ENCODE results near the gene MAPK8. TPM values are rescaled to one million over a fixed set of nuclear protein-coding genes. Genes with fewer than 3 reads are reported as not detected.

Gene MAPK8
- total RNA-seq, 1 donor, result 92.8 TPM

GRCh38 chr10:48446785-48447184, 140.3 kb downstream of the MAPK8 start:
- Histone ChIP-seq H3K4me1 (ENCODE audit: insufficient read depth, low read length) (no peaks in the 10 kb centered on the region), H3K4me3 (ENCODE audit: low read length) (no peak overlapping the region), H3K9me3 (ENCODE audit: low read depth, low read length) (no peaks in the 10 kb centered on the region), H3K27me3 (ENCODE audit: insufficient read depth, low read length) (no peaks in the 10 kb centered on the region)

DNA sequence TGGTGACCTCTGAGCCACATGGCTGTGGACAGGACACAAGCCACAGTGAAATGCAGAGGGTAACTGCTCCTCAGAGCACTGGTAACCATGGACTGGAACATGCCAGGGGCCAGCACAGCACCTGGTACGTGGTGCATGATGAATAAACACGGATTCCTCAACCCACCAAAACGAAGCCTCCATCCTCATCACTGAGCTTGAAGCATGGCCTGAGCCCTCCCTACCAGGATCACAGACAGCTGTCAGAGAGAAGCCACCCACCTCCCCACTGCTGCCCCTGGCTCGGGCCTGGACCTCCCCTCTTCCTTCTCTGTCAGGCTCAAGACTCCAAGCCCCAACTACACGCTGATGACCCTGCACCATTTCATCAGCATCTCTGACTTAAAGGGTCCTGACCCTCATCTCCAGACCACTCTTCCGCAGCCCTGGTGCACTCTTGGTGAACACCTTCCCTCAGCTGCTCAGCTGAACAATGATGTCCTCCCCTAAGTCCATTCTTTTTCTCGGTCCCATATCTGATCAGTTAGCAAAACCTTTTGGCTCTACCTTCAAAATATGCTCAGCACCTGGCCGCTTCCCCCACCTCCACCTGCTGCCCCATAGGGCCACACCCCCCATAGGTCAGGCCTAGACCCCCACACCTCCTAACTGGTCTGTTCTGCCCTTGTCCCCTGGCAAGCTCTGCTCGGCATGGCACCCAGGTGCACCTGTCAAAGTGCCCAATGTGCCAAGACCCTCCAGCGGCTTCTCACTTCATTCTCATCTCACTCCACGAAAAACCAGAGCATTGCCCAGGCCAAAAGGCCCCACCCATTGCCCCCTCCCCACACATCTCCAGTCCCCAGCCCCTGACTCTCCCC, 141.1 kb downstream of the MAPK8 start:
- Histone ChIP-seq H3K9me3 (ENCODE audit: low read depth, low read length) (no peaks in the 10 kb centered on the region), H3K27me3 (ENCODE audit: insufficient read depth, low read length) (no peaks in the 10 kb centered on the region), H3K4me3 (ENCODE audit: low read length) (no peak overlapping the region), H3K4me1 (ENCODE audit: insufficient read depth, low read length) (no peaks in the 10 kb centered on the region)

DNA sequence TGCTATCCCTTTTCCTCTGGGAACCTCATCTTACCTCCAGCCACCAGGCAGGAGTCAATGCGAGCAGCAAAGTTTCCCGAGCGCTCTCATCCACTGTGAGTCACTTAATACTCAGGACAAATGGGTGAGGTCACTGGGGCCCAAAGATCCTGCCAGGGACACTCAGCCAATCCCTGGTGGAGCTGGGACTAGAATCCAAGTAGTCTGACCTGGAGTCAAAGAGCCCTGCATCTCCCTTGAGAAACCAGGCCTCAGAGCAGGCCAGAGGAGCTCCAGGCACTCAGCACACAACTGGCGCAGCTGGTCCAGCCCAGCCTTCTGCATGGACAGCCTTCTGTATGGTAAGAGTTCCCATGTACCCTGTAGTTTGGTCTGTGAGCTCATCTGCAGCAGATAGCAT, 142.3 kb downstream of the MAPK8 start:
- Histone ChIP-seq H3K27me3 (ENCODE audit: insufficient read depth, low read length) (no peaks in the 10 kb centered on the region), H3K9me3 (ENCODE audit: low read depth, low read length) (no peaks in the 10 kb centered on the region)

GRCh38 chr10:48449501-48450232, 143.2 kb downstream of the MAPK8 start:
- H3K4me1 ChIP-seq (ENCODE audit: insufficient read depth, low read length), result no peaks in the 10 kb centered on the region
- no peak overlapping the region for H3K4me3 ChIP-seq (ENCODE audit: low read length)
- H3K27me3 ChIP-seq (ENCODE audit: insufficient read depth, low read length), result no peaks in the 10 kb centered on the region
- no peaks in the 10 kb centered on the region for H3K9me3 ChIP-seq (ENCODE audit: low read depth, low read length)

More for the DNA sequence above, 142.3 kb downstream of the MAPK8 start:
- no peak overlapping the region for H3K4me3 ChIP-seq (ENCODE audit: low read length)
- no peaks in the 10 kb centered on the region for H3K4me1 ChIP-seq (ENCODE audit: insufficient read depth, low read length)

DNA sequence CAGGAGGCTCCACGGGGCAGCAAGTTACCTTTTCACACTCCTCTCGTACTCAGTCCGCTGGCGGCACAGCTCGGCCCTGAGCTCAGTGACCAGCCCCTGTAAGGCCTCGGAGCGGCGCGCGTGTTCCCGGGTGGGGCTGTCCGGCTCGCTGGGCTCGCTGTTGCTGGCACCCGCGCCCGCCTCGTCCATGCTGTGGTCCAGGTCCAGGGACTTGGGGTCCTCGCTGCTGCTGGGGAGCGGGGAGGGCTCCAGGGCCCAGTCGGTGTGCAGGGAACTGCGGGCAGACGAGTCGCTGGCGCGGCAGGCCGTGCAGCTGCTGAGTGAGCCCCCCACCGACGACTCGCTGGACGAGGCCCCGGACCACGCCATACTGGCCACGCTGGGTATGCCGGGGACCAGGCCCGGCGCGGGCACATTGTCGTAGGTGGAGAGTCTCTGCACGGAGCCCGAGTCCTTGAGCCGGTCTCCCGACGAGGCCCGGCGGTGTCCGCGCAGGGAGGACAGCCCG, 143.8 kb downstream of the MAPK8 start:
- Histone ChIP-seq H3K4me1 (ENCODE audit: insufficient read depth, low read length) (no peaks in the 10 kb centered on the region), H3K9me3 (ENCODE audit: low read depth, low read length) (no peaks in the 10 kb centered on the region), H3K4me3 (ENCODE audit: low read length) (no peak overlapping the region), H3K27me3 (ENCODE audit: insufficient read depth, low read length) (no peaks in the 10 kb centered on the region)

DNA sequence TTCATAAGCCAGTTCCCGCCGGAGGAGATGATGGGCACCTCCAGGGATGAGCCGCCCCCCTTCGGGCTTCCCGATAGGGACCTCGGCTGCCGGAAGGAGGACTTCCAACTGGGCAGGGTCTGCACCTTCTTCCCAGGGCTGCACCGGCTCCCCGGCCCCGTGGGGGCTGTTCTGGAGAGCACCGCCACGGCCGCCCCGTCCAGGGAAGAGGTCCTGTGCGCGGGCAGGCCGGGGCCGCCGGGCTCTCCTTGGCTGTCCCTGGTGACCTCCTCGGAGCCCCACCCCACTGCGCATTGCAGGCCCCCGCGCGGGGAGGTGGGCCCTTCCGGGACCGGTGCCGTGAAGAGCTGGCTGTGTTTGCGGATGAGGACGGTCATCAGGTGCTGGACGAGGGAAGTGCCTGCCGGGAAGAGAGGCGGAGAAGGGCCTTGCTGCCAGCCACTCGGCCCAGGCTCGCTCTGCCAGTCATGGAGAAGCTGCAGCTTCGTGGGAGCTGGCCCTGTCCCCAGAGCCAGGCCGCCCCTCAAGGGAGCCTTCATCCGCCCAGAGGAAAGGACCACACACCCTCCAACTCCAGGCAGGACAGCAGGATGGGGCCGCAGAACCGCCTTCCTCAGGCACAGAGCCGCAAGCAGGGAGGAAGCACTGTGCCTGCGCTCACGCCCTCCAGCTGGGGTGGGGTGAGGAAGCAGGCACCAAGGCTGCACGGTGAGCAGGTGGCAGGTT, 144.4 kb downstream of the MAPK8 start:
- H3K9me3 ChIP-seq (ENCODE audit: low read depth, low read length), result no peaks in the 10 kb centered on the region
- H3K4me3 ChIP-seq (ENCODE audit: low read length), result no peak overlapping the region
- no peaks in the 10 kb centered on the region for H3K27me3 ChIP-seq (ENCODE audit: insufficient read depth, low read length)
- peaks cover 2% of the 10 kb centered on the region for H3K4me1 ChIP-seq (ENCODE audit: insufficient read depth, low read length)

GRCh38 chr10:48451969-48452878, 145.7 kb downstream of the MAPK8 start:
- Histone ChIP-seq H3K27me3 (ENCODE audit: insufficient read depth, low read length) (no peaks in the 10 kb centered on the region), H3K4me1 (ENCODE audit: insufficient read depth, low read length) (peaks cover 14% of the 10 kb centered on the region), H3K4me3 (ENCODE audit: low read length) (no peak overlapping the region), H3K9me3 (ENCODE audit: low read depth, low read length) (no peaks in the 10 kb centered on the region)

DNA sequence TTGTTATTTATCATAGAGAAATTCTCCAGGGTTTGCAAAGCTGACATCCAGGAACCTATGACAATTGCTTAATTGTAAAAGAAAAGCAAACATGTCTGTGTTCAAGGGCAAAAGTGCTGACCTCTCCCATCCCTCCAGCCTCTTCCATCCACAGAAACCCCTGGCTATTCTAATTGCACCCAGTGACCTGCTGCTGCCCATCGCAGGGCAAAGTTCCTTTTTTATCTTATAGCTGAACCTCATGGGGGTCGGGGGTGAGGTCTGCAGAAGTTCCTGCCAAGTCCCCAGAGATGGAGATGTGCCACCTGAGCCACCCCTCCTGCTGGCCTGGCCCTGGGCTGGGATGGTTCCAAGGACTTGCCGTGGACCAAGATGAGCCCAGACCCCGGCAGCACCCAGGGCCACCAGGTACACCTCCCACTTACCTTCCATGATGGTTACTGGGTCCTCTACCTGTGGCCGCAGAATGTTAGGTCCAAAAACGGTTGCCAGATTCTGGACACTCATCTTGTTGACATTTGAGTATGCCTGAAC, 146.5 kb downstream of the MAPK8 start:
- H3K27me3 ChIP-seq (ENCODE audit: insufficient read depth, low read length), result no peaks in the 10 kb centered on the region
- peaks cover 15% of the 10 kb centered on the region for H3K4me1 ChIP-seq (ENCODE audit: insufficient read depth, low read length)
- no peaks in the 10 kb centered on the region for H3K9me3 ChIP-seq (ENCODE audit: low read depth, low read length)
- H3K4me3 ChIP-seq (ENCODE audit: low read length), result no peak overlapping the region

GRCh38 chr10:48453451-48454301, 147.2 kb downstream of the MAPK8 start:
- peaks cover 15% of the 10 kb centered on the region for H3K4me1 ChIP-seq (ENCODE audit: insufficient read depth, low read length)
- no peaks in the 10 kb centered on the region for H3K9me3 ChIP-seq (ENCODE audit: low read depth, low read length)
- H3K27me3 ChIP-seq (ENCODE audit: insufficient read depth, low read length), result no peaks in the 10 kb centered on the region
- no peak overlapping the region for H3K4me3 ChIP-seq (ENCODE audit: low read length)

DNA sequence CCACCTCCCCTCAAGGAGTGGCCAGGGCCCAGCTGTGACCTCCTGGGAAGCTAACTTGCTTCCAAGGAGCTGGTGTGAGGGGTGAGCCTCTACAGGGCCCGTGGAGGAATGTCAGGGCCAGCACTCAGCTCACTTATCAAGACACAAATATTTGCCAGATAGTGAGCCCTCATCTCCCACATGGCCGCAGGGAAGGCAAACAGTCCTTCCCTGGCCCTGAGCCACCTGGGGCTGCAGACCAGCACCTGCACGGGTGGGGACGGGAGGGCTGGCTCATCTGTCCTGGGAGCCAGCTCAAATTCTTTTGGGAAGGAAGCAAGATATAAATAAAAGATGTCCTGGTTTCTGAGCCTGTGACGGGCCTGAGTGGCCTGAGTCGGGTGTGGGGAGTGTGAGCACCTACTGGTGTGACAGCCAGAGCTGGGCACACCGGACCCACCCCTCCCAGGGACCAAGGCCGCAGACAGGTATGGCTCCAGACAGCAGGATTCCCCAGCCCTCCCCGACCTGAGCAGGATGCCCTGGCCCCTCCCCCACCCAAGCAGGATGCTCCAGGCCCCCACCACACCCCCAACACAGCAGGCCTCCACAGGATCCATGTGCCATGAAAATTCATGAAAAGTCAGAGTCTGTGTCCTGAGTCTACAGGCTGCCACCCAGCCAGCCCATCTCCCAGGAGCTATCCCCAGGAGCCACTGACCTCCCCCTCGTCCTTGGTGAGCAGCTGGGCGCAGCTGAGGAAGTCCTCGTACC, 148.0 kb downstream of the MAPK8 start:
- Histone ChIP-seq H3K9me3 (ENCODE audit: low read depth, low read length) (no peaks in the 10 kb centered on the region), H3K4me3 (ENCODE audit: low read length) (no peak overlapping the region), H3K27me3 (ENCODE audit: insufficient read depth, low read length) (no peaks in the 10 kb centered on the region), H3K4me1 (ENCODE audit: insufficient read depth, low read length) (peaks cover 15% of the 10 kb centered on the region)

- H3K9me3 ChIP-seq (ENCODE audit: low read depth, low read length), result no peaks in the 10 kb centered on the region
- H3K27me3 ChIP-seq (ENCODE audit: insufficient read depth, low read length), result no peaks in the 10 kb centered on the region
- H3K4me3 ChIP-seq (ENCODE audit: low read length), result no peak overlapping the region
- peaks cover 15% of the 10 kb centered on the region for H3K4me1 ChIP-seq (ENCODE audit: insufficient read depth, low read length)
Measured at GRCh38 chr10:48455055-48455391, 148.5 kb downstream of the MAPK8 start.

- Histone ChIP-seq H3K27me3 (ENCODE audit: insufficient read depth, low read length) (no peaks in the 10 kb centered on the region), H3K9me3 (ENCODE audit: low read depth, low read length) (no peaks in the 10 kb centered on the region), H3K4me3 (ENCODE audit: low read length) (no peak overlapping the region), H3K4me1 (ENCODE audit: insufficient read depth, low read length) (peaks cover 15% of the 10 kb centered on the region)
Measured at GRCh38 chr10:48455392-48456151, 149.1 kb downstream of the MAPK8 start.

All from mononuclear cell (primary cell).